Heart left ventricle (tissue), 13 donors: ENCODE measurements around the gene PIGR.

ENCODE experiments used
- CTCF ChIP-seq, 12 donors: fragments of 200-600 bp; sonication (generic) in 4 of 12; IDR thresholded peaks; one replicate each; pipeline versions ENCODE4 v1.5.0 to v1.8.0; 2018 to 2022; ENCODE audit warnings: antibody characterized with exemption in 12 of 12, mild to moderate bottlenecking in 5 of 12
- POLR2A ChIP-seq, 2 donors: fragments of 450-650 bp; IDR thresholded peaks; one replicate each; pipeline ENCODE4 v1.6.1; 2017; ENCODE audit warnings: antibody characterized with exemption in 2 of 2, mild to moderate bottlenecking in 2 of 2, moderate library complexity in 2 of 2
- donor health status: ischemic (EF 13 %, LVEDD 7.1; RV severe dilation, severe dysfunction).
- donor health status: DM: no; HTN: yes; CAD: no.
- donor health status: DM: no; HTN: no; CAD: no.
- donor health status: ischemic (EF 25% LVEDD 6.9; RV normal size, moderate dysfunction).
- donor health status: ischemic (EF 25% LVEDD 5.7; RV mildly dilated, moderate dysfunction).
- donor health status: ischemic (EF 35%, LVEDD 5.7; RV mildly dilated, moderate dysfunction).
- donor health status: nonischemic (EF 11% LVEDD 7.7; RV severe dilation, severe dysfunction).
- donor health status: DM: yes; HTN: yes; CAD: no.
- donor health status: PGD.
- donor health status: ischemic (EF 29% LVEDD 5.4; RV normal size, mild dysfunction).
- donor health status: nonischemic (EF 23%, LVEDD 6.1; RV moderate dilation, normal function).

- TF ChIP-seq CTCF (IDR thresholded peaks at IDR 0.05) (no peak), POLR2A (IDR thresholded peaks at IDR 0.05) (no peak)
Observed at GRCh38 chr1:206939841-206940587, 6.3 kb downstream of the PIGR start.
